ENCODE data around the gene PRELID1.

PRELID1 gene

DNA sequence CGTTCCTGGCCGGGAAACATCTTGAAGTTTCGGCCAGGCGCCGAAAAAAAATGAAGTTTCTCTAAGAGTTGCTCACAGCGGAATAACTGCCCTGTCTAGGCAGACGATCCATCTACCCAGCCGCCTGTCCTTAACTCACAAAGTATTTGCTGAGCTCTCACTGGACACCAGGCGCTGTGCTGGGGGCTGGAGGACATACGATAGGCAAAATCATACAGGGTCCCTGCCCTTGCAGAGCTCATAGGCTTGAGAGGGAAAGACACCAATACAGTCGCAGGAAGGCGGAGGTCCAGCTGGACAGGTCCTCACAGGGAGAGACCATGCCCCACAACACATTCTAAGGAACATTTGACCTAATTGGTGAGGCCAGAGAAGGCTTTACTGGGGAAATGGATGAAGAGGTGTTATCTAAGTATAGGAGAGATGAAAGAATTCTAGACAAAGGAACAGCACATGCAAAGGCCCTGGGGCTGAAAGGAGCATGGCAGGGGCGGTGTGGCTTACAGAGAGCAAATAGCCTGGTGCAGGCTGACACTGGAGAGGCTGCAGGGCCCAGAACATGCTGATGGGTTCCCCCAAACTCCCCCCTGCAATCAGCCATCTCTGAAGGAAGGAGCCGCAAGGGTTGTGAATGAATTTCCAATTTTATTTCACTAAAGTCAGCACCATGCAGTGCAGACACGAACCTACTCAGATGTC, 10.1 kb downstream of the PRELID1 start:
- no peak for DNase-seq (ENCODE audit: low read depth, low spot score)

DNA sequence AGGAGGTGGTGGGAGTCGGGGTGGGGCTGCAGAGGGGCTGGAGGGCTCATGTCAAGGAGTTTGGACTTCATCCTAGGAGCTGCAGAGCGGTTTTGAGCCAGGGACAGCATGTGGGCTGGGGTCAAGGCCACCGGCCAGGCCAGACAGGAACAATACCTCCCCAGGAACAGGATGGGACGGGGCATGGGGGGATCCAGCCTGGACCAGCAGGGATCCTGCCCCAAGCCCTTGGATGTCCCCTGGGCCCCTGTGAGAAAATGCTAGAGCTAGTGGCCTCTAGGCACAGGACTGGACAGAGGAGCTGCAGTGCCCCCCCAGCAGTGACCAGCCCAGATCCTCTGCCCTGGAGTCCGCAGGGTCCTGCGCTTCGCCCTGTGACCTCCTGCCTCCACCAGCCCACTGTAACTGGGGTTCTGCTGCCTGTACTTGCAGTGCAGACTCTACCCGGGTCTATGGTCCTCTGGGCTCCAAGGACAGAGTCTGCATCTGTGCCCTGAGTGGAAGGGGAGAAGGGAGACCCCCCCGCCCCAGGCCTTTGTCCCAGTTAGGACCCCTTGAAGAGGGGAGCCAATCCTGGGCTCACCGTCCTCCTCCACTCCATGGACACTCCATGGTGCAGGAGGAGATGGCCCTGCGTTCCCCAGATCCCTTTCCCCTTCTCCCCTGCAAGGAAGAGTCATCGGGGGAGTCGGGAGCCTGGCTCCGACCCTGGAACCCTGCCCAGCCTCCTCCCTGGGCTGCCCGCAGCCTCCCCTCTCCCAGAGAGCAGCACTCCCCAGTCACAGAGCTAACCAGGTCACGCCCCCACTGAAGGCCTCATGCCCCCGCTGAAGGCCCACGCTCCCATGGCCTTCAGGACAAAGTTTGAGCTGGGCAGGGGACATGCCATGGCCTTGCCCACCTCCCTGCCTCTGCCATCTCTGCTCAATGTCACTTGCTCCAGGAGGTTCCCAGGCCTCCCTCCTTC, 11.1 kb downstream of the PRELID1 start:
- no peak for DNase-seq (ENCODE audit: low read depth, low spot score)

DNA sequence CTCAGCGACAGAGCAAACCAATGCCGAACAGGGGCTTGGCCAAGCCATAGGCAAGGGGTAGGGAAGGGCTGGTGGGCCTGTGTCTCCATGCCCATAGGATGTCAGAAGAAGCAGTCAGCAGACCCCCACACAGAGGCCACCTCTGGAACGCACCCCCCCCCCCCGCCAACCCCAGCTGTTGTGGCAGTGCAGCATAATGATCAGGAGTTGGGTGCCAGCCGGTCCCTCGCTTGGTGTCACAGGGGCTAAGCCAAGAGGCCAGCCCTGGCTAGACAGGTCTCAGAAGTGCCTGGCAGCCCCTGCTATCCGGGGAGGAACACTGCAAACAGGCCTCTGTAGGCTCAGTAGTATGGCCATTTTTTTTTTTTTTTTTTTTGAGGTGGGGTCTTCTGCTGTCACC, 11.8 kb downstream of the PRELID1 start:
- no peak for DNase-seq (ENCODE audit: low read depth, low spot score)

DNA sequence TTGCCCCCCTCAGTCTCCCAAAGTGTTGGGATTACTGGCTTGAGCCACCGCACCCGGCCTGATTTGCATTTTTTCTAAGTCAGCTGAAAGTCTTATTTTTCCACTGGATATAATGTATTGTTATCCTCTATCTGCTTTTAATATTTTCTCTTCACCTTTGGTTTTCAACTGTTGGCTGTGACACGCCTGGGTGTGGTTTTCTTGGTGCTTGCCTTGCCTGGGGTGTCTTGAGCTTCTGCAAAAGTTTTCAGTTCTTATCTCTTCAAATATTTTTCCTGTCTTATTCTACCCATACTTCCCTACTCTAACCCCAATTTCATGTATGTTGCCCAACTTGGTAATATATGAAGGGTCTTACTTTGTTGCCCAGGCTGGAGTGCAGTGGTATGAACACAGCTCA, 12.4 kb downstream of the PRELID1 start:
- no peak for DNase-seq (ENCODE audit: low read depth, low spot score)

DNA sequence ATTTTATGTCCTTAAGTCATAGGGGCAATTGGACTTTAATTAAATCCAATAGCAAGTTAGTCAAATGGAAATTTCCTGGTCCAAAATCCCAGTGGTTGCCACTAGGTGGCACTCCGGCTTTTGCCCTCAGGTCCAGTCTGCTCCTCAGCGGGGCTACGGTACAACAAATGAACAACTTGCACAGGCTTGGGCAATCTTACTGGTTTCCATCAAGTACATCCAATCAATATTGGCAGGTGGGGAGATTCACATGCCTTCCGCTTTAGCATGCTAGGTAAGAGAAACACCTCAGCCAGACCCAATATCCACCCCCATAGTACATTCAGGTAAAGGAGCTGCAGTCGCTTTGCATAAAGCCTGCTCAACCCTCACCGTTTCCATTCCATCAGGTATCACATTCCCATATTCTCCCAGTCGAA, 14.4 kb downstream of the PRELID1 start:
- peak; percentile 78 for DNase-seq (ENCODE audit: low read depth, low spot score)

DNA sequence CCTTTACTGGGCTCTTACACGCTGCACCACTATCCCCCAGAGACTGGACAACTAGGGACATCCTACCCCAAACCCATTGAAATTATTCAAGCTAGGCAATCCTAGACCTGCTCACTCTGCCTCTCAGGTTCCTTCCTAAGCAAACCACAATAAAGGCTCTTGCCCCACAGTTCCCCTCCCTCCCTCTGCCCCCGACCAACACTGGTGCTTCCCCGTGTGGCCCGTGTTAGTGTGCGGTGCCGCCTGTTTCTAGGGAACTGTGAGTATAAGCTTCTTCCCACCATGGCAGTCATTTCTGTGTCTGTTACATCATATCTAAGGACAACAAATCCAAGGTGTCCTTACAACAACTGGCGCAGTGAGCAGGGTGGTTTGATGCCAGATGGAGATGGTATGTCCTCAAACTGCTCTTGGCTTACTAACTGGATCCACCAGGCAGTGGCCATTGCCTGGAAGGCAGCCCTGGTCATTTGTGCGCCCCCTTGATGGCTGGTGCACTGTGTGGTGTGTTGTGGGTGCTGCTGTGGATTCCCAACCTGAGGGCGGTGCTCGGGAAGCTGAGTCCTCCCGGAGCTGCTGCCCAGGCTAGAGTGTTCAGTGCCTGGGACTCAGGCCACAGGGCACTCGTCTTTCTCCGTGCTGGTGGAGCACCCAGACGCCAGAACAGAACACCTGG, 16.5 kb downstream of the PRELID1 start:
- no peak for DNase-seq (ENCODE audit: low read depth, low spot score)

DNA sequence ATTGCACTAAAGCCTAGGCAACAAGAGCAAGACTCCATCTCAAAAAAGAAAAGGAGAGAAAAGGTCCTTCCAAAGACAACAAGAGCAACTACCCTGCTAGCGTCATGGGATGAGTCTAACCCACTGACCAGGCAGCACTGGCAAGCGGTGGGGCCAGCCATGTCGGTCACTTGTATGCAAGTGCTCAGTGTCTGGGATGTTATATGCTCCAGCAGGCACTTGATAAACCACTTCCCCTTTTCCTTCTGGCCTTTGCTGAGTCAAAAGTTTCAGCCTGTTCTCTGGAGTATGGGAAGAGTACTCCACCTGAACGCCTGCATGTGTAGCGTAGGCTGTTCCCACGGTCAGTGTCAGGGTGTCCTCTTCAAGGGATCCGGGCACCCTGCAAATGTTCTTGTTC, 17.3 kb downstream of the PRELID1 start:
- DNase-seq (ENCODE audit: low read depth, low spot score) = no peak

DNA sequence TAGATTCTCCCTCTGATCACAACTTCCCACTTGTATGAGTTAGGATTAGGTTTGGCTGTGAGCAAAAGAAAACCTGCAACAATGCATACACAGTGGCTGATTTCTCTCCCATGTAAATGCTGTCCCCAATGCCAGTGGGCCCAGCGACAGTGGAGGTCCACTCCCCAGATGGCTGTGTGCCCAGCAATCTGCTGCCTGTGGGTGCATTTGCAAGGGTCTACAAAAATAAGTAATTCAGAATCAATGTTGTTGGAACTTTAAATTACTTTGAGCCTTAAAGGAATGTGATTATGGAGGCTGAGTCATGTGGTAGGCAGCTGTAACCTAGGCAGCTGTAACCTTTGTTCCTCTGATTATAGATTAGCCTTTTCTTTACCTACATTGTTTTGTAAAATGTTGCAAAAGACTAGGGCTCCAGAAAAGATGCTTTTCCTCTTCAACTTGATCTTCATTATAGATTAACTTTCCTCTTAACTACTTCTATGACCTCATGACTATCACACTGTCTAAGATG, 22.3 kb downstream of the PRELID1 start:
- no peak for DNase-seq (ENCODE audit: low read depth, low spot score)

DNA sequence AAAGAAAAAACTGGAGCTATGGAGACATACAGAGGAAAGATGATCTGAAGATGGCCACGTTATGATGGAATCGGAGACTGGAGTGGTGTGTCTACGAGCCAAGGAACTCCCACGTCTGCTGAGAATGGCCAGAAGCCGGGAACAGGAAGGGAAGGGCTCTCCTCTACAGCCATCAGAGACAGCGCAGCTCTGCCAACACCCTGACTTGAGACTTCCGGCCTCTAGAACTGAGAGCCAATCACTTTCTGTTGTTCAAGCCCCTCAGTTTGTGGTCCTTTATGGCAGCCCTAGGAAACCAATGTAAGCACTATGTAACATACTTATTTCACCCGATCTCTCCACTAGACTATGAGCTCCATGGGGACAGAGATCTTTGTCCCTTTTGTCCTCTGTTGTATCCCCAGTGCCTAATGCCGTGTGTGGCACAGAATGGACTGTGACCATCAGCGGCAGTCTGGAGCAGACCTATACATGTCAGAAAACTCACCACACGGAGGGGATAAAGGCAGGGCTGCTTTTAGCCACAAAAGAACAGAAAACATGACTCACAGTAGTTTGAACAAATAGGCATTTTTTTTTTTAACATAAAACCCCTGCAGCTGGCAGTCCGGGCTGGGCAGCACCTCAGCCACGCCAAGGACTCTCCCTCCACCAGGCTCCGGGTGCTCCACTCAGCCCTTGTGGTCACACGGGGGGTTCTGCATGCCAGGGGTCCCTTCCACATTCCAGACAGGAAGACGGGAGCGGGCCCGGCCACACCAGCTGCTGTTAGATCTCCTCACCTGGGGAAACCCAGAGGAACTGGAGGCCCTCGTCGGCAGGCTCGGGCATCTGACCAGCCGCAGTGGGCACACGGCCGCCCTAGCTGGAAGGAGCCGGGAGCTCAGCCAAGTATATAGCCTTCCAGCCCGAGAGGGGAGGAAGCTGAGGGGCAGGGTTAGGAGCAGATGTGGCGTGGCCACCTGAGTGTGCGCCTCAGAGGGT, 24.2 kb downstream of the PRELID1 start:
- no peak for DNase-seq (ENCODE audit: low read depth, low spot score)

DNA sequence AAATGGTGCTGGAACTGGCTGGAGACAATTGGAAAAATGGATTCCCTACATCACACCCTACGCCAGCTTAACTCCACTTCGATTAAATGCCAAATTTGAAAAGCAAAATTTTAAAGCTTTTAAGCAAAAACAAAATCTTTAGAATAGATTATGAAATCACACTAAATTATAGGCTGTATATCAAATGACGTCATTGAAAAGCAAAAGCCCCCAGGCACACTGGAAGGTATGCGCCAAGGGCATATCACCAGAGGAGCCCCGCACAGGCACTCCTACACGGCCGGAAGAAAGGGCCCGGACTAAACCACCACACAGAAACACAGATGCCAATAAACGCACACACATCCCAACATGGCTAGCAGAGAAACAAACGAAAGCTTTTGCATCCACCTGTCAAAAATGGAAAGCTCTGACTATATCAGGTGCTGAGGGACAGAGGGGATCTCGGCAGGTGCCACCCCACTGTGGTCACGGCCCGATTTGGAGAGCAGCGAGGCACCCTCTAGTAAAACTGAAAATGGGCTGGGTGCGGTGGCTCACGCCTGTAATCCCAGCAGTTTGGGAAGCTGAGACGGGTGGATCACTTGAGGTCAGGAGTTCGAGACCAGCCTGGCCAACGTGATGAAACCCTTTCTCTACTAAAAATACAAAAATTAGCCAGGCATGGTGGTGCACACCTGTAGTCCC, 25.1 kb downstream of the PRELID1 start:
- no peak for DNase-seq (ENCODE audit: low read depth, low spot score)

DNA sequence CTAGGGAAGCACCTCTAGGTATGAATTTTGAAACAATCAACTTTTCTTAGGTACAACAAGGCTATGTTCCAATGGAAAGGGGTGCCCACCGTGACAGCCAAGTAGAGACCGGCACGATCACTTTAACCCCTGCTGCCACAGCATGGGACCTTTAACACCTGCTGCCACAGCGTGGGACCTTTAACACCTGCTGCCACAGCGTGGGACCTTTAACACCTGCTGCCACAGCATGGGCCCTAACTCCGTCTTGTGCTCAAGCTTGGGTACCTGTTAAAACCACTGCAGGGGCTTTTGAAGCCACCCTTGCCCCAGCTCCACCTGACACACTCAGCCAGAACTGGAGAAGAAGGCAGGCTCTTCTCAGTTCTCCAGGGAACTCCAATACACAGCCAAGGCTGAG, 26.3 kb downstream of the PRELID1 start:
- no peak for DNase-seq (ENCODE audit: low read depth, low spot score)

DNA sequence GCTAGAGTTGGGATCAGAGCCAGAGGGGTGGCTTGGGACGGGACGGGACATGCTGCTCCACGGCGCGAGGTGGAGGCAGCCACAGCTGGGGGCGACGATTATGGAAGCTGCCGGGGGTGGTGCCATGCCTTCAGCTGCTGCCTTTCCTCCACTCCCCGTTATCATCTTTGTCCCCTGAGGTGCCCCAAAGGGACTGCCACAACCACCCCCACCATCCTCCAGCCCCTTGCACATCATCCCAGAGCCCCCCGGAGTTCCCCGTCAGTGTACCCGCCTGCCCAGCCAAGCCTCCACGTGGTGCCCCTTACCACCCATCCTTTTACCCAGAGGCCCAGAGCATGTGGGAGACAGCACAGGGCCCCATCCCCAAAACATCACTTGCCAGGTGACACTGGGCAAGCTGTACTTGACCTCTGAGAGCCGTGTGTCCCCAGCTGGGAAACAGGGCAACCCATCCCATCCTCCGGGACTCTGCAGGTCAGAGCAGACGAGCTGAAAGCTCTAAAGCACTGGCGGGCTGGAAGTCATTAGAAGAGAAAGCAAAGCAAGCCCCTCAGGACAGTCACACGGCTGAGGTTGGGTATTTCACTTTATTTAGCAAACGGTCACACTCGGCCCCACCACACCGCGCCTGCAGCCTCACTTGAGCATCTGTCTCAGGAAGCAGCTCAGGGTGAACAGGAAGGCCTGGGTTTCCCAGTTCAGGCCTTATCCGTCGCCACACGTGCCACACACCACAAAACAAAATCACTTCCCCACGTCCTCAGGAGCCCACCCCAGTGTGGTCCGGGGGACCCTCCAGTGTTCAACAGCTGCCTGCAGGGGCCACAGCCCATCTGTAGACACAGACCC, 27.6 kb downstream of the PRELID1 start:
- DNase-seq (ENCODE audit: low read depth, low spot score) = no peak

DNA sequence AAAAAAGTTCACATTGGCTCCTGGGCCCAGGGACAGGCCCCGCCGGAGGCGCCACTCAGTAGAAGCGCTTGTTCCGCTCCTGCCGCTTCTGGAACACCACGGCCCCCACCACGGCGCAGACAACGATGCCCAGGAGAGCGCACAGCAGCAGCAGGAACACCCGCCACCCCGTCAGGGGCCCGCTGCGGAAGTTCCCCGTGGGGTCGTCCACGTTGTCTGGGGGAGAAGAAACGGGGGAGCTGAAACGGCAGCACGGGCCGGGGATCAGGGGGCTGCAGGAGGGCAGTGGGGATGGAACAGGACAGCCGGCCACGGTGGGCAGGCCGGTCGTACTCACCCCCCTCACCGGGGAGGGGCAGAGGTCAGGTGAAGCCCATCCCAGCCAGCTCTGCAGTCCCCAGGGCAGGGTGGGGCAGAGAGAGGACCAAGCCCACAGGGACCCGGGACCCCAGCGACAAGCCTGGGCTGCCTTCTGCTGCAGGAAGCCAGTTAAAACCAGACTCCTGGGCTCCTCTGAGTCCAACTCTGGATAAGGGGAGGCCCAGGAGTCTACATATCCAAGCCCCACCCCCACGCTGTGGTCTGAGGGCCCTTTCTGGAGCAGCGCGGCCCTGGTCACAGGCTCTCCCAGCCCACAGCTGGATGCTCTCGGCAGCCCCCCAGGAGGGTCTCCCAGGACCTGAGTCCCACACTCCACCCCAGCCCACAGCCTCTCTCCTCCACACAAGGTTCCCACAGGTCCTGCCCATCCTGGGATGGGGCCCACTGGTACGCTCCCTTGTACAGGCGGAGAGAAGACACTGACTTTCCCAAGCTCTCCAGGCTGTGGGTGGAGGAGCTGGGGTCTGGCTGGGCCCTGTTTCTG, 28.7 kb downstream of the PRELID1 start:
- no peak for DNase-seq (ENCODE audit: low read depth, low spot score)

DNA sequence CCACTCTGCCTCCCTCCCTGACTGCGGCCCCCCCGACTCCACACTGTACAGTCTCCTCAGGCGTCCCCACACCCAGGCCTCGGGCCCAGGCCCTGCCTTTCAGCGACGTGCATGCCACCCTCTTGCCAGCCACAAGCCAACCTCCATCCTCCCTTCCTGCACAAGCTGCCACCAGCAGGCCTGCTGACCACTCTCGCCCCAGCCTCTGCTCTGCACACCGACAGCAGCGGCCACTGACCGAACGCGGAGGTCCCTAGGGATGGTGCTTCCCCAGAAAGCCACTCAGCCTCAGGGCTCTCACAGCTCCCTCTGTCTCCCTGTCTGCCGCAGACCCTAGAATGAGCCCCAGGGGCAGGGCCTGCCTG, 29.3 kb downstream of the PRELID1 start:
- DNase-seq (ENCODE audit: low read depth, low spot score) = no peak

DNA sequence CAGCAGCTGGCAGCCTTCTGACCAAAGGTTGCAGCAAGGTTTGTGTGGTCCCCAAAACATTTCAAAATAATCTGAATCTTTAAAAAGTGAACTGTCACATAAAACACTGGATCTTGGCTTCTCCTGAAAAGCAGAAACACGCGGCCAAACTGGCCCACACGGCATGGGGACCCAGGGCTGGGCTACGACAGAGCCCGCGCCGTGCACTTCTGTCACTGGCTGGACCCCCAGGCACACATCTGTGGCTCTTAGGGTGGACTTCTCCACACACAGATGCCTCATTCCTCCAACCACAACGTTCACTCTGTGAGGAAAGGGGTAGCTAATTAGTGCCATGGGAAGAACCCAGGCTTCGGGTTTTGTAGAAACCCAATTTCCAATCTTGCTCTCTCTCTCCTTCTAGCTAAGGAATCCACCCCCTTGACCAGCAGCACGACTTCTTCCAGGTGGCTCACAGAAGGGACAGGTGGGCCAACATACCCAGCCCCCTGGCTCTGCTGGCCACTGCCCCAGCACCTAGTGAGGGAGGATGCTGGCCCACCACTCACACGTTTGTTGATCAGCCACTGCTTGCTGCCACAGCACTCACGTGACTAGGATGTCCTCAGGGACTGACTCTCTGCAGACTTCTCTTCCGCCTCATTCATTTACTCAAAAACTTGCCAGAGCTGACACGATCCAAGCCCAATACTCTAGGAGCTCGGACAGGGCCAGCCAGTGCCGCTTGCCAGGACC, 30.0 kb downstream of the PRELID1 start:
- DNase-seq (ENCODE audit: low read depth, low spot score) = no peak

DNA sequence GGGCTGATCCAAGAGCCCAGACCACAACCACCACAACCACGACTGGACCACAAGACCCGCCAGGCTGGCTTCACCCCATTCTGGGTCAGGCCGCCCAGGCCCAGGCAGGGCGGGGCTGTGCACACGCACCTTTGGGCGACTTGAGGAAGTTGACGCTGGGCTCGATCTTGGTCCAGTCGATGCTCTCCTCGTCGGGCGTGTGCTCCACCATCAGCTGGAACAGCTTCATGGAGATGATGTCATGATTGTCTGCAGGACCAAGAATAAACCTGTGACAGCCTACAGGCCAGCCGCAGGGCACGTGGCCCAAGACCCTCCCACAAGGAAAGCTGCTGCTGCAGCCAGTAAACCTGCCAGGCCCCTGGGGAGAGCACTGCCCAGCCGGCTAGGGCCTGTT, 30.6 kb downstream of the PRELID1 start:
- no peak for DNase-seq (ENCODE audit: low read depth, low spot score)

DNA sequence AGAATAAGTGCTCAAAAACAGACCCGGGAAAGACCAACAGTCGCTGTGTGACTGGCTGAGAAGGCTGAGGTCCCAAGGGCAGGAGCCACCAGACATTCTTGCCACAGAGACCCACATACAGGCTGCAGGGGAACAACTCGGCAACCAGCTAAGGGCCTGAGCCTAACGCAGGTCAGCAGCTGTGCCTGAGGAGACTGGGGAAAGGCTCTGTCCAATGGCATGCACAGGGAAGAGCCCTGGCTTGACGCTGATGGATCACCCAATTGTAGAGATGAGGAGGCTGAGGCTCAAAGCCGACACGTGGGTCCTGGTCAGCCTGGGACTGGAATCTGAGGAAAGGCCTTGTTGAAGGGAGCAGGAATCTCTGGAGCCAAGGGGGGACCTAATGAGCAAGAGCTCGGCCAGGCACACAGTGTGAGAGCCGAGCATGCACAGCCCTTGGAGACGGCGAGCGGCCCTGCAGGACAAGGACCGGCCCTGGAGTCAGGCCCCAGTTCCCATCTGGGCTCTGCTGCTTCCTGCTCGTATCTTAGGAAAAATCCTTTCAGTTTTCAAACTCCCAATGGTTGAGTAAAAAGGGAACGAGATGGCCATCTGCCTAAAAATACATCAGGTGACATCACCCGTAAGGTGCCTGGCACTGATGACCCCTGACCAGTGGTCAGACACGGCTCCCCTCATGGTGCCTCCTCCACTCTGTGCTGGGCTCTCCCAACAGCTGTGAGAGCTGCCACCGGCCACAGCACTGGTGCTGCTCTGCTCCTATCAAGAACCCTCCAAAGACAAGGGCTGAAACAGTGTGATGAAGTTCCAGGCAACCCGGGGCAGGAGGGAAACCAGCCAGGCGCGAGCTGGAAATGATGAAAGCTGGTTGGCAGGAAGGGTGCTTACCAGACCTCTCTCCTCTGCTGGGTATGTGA, 31.4 kb downstream of the PRELID1 start:
- DNase-seq (ENCODE audit: low read depth, low spot score) = no peak
